ENCODE data around the gene FLNA. TPM values are rescaled to one million over a fixed set of nuclear protein-coding genes. Genes with fewer than 3 reads are reported as not detected.

Gene FLNA, protein sequence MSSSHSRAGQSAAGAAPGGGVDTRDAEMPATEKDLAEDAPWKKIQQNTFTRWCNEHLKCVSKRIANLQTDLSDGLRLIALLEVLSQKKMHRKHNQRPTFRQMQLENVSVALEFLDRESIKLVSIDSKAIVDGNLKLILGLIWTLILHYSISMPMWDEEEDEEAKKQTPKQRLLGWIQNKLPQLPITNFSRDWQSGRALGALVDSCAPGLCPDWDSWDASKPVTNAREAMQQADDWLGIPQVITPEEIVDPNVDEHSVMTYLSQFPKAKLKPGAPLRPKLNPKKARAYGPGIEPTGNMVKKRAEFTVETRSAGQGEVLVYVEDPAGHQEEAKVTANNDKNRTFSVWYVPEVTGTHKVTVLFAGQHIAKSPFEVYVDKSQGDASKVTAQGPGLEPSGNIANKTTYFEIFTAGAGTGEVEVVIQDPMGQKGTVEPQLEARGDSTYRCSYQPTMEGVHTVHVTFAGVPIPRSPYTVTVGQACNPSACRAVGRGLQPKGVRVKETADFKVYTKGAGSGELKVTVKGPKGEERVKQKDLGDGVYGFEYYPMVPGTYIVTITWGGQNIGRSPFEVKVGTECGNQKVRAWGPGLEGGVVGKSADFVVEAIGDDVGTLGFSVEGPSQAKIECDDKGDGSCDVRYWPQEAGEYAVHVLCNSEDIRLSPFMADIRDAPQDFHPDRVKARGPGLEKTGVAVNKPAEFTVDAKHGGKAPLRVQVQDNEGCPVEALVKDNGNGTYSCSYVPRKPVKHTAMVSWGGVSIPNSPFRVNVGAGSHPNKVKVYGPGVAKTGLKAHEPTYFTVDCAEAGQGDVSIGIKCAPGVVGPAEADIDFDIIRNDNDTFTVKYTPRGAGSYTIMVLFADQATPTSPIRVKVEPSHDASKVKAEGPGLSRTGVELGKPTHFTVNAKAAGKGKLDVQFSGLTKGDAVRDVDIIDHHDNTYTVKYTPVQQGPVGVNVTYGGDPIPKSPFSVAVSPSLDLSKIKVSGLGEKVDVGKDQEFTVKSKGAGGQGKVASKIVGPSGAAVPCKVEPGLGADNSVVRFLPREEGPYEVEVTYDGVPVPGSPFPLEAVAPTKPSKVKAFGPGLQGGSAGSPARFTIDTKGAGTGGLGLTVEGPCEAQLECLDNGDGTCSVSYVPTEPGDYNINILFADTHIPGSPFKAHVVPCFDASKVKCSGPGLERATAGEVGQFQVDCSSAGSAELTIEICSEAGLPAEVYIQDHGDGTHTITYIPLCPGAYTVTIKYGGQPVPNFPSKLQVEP (N-terminal part only)
- polyA plus RNA-seq = 396 TPM

DNA sequence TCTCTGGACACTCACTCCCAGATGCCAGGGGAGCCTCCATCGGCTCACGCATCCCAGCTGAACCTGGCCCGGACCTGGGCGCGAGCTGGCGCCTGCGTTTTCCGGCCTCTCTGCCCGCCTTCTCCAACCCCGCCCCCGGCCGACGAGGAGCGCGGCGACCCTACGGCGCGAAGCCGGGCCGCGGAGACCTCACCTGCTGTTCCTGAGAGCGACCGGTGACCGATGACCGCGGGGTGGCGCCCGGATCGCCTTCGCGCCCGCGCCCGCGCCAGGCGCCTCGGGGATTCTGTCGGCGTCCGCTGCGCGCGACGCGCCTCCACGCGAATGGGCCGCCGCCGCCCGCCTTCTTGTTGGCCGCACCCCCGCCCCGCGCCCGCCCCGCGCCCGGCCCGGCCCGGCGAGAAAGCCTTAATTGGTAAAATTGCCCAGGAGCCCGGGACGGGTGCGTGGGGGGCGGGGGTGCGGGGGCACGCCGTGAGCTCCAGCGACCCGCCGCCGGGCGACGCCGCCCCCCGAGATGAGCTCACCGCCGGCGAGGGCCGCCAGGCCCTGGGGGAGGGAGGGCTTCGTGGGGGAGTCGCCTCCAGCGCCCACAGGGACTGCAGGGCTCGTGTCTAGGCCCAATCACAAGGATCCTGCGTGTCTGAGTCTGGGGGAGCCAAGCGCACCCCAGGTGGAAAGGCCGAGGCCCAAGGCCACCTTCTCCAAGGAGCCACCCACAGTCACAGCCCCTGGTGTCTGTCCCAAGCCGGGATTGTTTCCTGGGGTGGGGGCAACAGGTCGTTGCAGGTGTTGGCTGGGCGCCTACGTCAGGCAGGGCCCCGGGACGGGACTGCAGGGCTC lies at the start of gene FLNA:
Gene FLNA, minus strand, starts transcription at position 322 of the 843 bp plus-strand sequence. CDS start 3,389 bp downstream, outside the sequence.
- Mint-ChIP-seq H3K4me3 (peak within 1 kb of the TSS; percentile 52 to 93 (median 82)), H3K27me3 (no peaks in the 10 kb centered on the region)

DNA sequence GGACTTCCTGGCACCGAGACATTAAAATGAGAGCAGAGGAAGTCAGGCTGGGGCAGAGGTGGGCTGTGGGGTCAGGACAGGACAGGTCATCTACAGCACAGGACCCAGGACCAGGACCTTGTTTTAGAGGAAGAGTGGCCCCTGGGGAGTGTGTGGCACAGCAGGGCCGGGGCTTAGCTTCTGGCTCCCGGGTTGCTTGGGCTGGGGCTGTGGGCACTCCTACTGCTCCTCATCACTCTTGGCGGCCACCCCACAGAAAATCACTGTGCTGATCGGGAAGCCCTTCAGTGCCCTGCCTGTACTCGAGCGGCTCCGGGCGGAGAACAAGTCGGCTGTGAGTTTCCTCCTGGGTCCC lies 45.9 kb upstream of the FLNA start:
- Mint-ChIP-seq H3K36me3 (no peaks in the 10 kb centered on the region), H3K4me3 (no peak overlapping the region), H3K4me1 (peaks cover 0 to 3% (median 2%) of the 10 kb centered on the region in 3 donors), H3K27ac (no peak overlapping the region), H3K9me3 (no peaks in the 10 kb centered on the region), H3K27me3 (no peaks in the 10 kb centered on the region)

More for the DNA sequence above, at the start of gene FLNA:
- Mint-ChIP-seq H3K27ac (peak within 1 kb of the TSS; percentile 39 to 99 (median 44)), H3K36me3 (no peaks in the 10 kb centered on the region), H3K4me1 (peaks cover 9 to 14% (median 11%) of the 10 kb centered on the region in 3 donors), H3K9me3 (peaks cover 0 to 2% (median 0%) of the 10 kb centered on the region in 3 donors)

DNA sequence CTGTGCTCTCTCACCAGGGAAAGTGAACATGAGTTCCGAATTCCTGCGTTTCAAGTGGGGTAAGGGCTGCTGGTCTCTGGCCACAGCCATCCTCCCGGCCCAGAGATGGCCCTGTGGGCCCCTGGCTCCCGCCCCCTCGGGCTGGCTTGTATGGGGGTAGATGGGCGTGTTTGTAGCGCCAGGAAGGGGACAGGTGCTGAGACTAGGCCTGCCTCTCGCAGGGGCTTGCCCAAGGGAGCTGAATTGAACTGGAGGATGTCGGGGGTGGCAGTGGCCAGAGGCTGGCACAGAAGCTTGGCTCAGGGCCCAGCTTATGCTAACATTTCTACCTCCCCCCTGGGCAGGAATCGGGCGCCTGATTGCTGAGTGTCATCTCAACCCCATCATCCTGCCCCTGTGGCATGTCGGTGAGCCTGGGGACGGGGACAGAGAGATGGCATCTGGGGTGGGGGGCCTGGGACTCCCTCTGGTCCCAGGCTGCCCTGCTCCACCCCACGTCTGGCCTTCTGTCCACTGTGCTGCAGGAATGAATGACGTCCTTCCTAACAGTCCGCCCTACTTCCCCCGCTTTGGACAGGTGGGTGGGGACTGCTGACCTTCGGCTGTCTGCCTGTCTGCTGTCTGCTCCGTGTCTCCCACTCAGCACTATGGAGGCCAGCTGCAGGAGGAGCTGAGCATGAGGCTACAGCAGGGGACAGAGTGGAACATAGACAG lies 45.4 kb upstream of the FLNA start:
- Mint-ChIP-seq H3K9me3 (no peaks in the 10 kb centered on the region), H3K36me3 (no peaks in the 10 kb centered on the region), H3K27me3 (no peaks in the 10 kb centered on the region), H3K4me3 (no peak overlapping the region), H3K27ac (no peak overlapping the region), H3K4me1 (peaks cover 0 to 3% (median 2%) of the 10 kb centered on the region in 3 donors)

DNA sequence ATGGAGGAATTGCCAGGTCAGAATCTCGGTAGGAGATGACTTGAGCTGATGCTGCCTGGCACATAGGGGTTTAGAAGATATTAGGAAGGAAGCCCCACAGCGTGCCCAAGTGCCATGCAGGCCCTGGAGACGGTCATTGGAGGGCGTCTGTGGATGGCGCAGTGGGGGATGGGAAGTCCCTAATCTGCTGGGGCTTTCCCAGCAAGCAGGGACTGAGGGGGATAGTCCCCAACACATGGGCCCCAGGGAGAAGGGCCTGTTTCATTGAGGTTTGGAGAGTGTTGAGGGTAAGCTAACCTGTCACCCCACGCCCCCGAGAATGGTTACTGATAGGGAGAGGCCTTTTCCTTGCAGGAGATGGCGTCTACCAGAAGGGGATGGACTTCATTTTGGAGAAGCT lies 44.8 kb upstream of the FLNA start:
- Mint-ChIP-seq H3K9me3 (no peaks in the 10 kb centered on the region), H3K36me3 (no peaks in the 10 kb centered on the region), H3K4me3 (no peak overlapping the region), H3K27ac (peak overlapping the region in 2 of 3 donors; percentile 63 to 80), H3K4me1 (peaks cover 0 to 3% (median 2%) of the 10 kb centered on the region in 3 donors), H3K27me3 (no peaks in the 10 kb centered on the region)

DNA sequence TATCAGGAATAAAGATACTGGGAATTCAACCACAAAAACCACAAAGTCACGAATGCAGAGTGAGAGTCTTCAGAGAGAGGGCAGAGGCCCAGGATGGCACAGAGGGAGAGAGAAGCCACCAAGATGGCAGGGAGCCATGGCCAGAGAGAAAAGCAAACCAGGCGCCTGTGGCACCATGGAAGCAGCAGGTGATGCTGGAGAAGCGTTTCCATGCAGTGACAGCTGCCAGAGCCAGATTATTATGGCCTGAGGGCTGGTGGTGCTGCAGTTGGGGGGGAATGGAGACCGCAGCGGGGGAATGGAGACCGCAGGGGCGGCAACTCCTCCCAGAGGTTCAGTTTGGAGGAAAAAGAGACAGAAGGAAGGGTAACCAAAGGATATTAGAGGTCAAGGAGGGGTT lies 42.7 kb upstream of the FLNA start:
- H3K4me3 Mint-ChIP-seq = no peak overlapping the region
- no peaks in the 10 kb centered on the region for H3K9me3 Mint-ChIP-seq
- H3K36me3 Mint-ChIP-seq = peaks cover 2% of the 10 kb centered on the region

DNA sequence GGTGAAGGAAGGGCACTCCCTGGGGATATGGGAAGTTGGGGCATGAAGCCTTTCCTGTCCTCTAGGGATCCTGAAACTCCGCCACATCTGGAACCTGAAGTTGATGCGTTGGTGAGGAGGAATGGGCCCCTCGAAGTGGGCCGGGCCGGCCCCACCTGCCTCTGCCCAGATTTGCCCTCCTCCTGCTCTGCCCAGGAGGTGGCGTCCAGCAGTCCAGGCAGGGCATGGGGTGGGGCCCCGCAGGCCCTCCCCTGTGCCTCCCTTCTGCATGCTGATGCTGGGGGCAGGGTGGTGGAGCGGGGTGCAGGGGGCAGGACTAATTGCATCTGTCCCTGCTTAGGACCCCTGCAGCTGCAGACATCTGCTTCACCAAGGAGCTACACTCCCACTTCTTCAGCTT lies 38.7 kb upstream of the FLNA start:
- H3K9me3 Mint-ChIP-seq = no peaks in the 10 kb centered on the region
- peak overlapping the region in 1 of 3 donors; percentile 93 for H3K27ac Mint-ChIP-seq
- H3K4me3 Mint-ChIP-seq = peak overlapping the region in 1 of 4 donors; percentile 84
- peaks cover 8 to 12% (median 9%) of the 10 kb centered on the region in 3 donors for H3K4me1 Mint-ChIP-seq
- H3K36me3 Mint-ChIP-seq = peaks cover 2% of the 10 kb centered on the region
- no peaks in the 10 kb centered on the region for H3K27me3 Mint-ChIP-seq

More for the DNA sequence above, 42.7 kb upstream of the FLNA start:
- Mint-ChIP-seq H3K27me3 (no peaks in the 10 kb centered on the region), H3K27ac (no peak overlapping the region), H3K4me1 (peaks cover 4 to 6% (median 6%) of the 10 kb centered on the region in 3 donors)

DNA sequence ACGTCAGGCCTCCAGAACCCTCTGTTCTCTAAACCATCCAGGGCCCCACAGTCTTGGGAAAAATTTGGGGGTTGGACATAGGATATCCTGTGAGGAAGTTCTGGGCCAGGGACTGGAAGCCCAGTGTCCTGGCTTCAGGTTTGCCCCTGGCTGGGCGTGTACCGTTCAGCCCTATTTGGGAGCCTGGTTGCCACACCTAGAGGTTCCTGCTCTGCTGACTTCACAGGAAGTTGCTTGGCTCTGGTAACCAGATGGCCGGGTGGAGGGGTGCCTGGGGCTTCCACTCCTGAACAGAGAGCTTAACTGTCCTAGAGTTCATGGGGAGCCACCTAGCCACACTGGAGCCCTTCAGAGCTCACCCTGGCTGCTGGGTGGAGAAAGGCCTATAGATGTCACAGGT lies 38.0 kb upstream of the FLNA start:
- peak overlapping the region; percentile 84 to 92 (median 88) for H3K4me3 Mint-ChIP-seq
- no peaks in the 10 kb centered on the region for H3K9me3 Mint-ChIP-seq
- peaks cover 2% of the 10 kb centered on the region for H3K36me3 Mint-ChIP-seq
- H3K27ac Mint-ChIP-seq = peak overlapping the region; percentile 5 to 93 (median 83)
- no peaks in the 10 kb centered on the region for H3K27me3 Mint-ChIP-seq
- peaks cover 8 to 12% (median 9%) of the 10 kb centered on the region in 3 donors for H3K4me1 Mint-ChIP-seq

DNA sequence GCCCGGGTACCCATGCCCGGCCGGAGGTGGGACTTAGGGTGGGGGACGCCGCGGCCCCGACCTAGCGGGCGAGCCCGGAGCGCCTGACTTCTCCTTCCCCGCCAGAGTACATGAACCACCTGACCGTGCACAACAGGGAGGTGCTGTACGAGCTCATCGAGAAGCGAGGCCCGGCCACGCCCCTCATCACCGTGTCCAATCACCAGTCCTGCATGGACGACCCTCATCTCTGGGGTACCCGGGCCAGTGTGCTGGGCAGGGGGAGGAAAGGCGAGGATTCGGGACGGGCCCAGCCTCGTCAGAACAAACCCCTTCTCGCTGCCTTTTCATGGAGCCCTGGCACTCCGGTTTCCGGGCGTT lies 37.5 kb upstream of the FLNA start:
- H3K4me3 Mint-ChIP-seq = peak overlapping the region; percentile 84 to 92 (median 88)
- no peaks in the 10 kb centered on the region for H3K9me3 Mint-ChIP-seq
- H3K27me3 Mint-ChIP-seq = no peaks in the 10 kb centered on the region
- H3K36me3 Mint-ChIP-seq = peaks cover 2% of the 10 kb centered on the region
- H3K4me1 Mint-ChIP-seq = peaks cover 8 to 12% (median 9%) of the 10 kb centered on the region in 3 donors
- peak overlapping the region; percentile 46 to 93 (median 83) for H3K27ac Mint-ChIP-seq

DNA sequence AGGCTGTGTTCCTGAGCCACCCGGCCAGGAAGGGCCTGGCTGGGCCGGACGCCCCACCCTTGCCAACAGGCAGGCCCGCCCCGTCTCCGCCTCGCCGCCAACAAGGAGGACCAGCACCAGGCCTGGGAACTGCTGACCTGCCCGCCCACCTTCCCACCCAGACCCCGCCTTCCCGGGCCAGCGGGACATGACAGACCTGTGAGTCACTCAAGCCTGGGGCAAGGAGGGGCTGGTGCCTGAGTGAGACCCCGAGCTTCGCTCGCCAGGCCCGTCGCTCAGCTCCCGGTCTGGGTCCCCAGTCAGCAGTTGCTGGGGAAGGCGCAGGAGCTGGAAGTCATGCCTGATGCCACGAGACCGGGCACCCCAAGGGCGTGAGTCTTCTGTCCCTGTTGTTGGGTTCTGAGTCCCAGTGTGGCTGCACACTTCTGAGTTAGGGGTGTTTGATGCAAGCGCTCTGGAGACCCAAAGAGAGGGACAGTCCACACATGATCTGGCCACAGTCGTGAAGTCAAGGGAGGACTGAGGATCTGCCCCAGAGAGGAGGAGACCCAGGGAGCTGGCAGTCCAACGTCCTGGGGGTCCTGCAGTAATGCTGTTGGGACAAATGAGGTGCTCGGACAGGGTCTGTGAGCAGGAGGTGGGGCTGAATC lies 34.9 kb upstream of the FLNA start, which contains the start of gene DNASE1L1:
Gene DNASE1L1, minus strand, starts transcription at position 33 of the 650 bp plus-strand sequence. CDS start 3,686 bp downstream, outside the sequence.
- Mint-ChIP-seq H3K36me3 (peaks cover 2% of the 10 kb centered on the region), H3K27me3 (no peaks in the 10 kb centered on the region), H3K9me3 (no peaks in the 10 kb centered on the region), H3K4me3 (peak within 1 kb of the TSS; percentile 75 to 85 (median 80)), H3K27ac (peak within 1 kb of the TSS in 2 of 3 donors; percentile 53 to 86), H3K4me1 (peaks cover 8 to 10% (median 9%) of the 10 kb centered on the region in 3 donors)

DNA sequence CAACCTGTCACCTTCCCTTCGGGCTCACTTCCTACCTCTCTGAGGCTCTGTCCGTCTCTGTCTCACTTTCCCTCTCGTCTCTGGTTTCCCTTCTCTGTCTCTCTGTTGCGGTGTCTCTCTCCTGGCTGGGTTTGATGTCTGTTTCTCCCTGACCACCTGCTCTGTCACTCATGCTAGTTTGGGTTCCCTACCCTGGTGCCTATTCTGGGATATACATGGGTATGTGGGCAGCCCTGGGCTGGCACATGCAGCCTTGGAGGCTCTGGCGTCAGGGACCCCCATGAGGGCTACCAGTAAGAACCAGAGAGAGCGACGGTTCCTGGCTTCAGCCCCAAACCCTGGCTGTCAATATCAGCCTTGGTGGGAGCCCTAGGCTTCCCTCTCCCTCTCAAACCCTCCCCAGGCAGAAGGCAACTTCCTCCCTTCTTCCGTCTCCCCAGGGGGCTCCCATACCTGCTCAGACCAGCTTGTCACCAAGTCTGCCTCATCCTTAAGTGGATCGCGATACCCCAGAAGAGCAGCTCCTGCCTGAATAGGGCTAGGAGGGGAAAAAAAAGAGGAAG lies 34.3 kb upstream of the FLNA start:
- Mint-ChIP-seq H3K4me1 (peaks cover 8 to 10% (median 9%) of the 10 kb centered on the region in 3 donors), H3K9me3 (no peaks in the 10 kb centered on the region), H3K36me3 (peaks cover 2% of the 10 kb centered on the region), H3K27me3 (no peaks in the 10 kb centered on the region), H3K27ac (peak overlapping the region in 2 of 3 donors; percentile 53 to 86), H3K4me3 (peak overlapping the region; percentile 75 to 85 (median 80))

DNA sequence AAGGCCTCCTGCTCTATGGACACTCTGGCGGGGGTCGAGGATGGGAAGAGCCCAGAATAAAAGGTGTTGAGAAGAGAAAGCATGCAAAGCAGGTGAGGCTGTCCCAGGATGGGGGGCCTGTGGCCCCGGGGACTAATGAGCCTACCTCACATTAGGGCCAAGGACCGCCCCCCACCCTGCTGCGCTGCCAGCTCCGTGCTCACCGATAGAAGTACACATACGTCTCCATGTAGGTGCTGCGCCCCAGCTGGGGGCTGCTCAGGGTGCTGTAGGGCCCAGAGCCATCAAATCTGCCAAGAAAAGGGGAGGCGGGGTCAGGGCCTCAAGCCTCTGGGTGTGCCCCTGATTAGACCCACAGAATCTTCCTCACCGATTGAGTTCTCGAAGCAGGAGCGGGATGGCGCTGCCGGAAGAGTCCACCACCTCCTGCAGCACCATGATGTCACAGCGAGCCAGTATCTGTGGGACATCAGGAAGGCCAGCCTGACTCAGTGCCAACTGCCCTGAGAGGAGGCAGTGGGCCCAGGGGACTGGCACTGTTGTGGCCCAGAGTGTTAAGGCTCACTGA lies 30.3 kb upstream of the FLNA start:
- H3K9me3 Mint-ChIP-seq = no peaks in the 10 kb centered on the region
- no peak overlapping the region for H3K27ac Mint-ChIP-seq
- peaks cover under 1% of the 10 kb centered on the region for H3K36me3 Mint-ChIP-seq
- peak overlapping the region in 1 of 4 donors; percentile 29 for H3K4me3 Mint-ChIP-seq
- H3K27me3 Mint-ChIP-seq = no peaks in the 10 kb centered on the region
- peaks cover 2 to 9% (median 9%) of the 10 kb centered on the region in 3 donors for H3K4me1 Mint-ChIP-seq

DNA sequence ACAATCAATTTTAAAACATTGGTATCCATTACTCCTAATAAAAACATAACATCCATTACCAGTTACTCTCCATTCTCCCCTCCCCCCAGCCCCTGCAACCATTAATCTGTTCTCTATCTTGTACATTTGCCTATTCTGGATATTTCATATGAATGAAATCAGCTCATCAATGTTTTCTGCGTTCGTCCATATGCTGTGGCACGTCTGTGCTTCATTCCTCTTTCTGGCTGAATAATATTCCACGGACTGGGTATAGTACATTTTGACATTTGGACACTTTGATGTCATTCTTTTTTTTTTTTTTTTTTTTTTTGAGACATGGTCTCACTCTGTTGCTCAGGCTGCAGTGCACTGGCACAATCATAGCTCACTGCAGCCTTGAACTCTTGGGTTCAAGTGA lies 29.4 kb upstream of the FLNA start:
- Mint-ChIP-seq H3K9me3 (peaks cover 0 to under 1% (median 0%) of the 10 kb centered on the region in 3 donors), H3K27ac (no peak overlapping the region), H3K36me3 (peaks cover 4% of the 10 kb centered on the region), H3K27me3 (no peaks in the 10 kb centered on the region), H3K4me3 (peak overlapping the region in 1 of 4 donors; percentile 18), H3K4me1 (peaks cover 6 to 14% (median 12%) of the 10 kb centered on the region in 3 donors)
